ENCODE data around the gene KCNQ1OT1. TPM values are rescaled to one million over a fixed set of nuclear protein-coding genes. Genes with fewer than 3 reads are reported as not detected.
A peak's percentile ranks its signal among the peaks of the same experiment; 100 is the strongest.

Gene KCNQ1OT1
- total RNA-seq, result 1 to 10 TPM; 2.5 to 4.5 (median 3.1) TPM

GRCh38 chr11:2699531-2700414, at the start of gene KCNQ1OT1:
TSS of gene KCNQ1OT1 (minus strand) at chr11:2699994.
- TF ChIP-seq EP300 (IDR thresholded peaks at IDR 0.05), result no peak
- no peak for TF ChIP-seq CTCF (IDR thresholded peaks at IDR 0.05)
- TF ChIP-seq POLR2A (IDR thresholded peaks at IDR 0.05), result peak; percentile 41 to 93
- peak in 2 of 3 donors; percentile 39 to 52 for TF ChIP-seq POLR2AphosphoS5 (IDR thresholded peaks at IDR 0.05)

GRCh38 chr11:2748814-2749554, 49.2 kb upstream of the KCNQ1OT1 start:
- peaks cover 10% of the 10 kb centered on the region for H3K4me1 ChIP-seq
- TF ChIP-seq EP300 (IDR thresholded peaks at IDR 0.05), result no peak
- no peak for TF ChIP-seq POLR2A (IDR thresholded peaks at IDR 0.05)
- no peak for TF ChIP-seq CTCF (IDR thresholded peaks at IDR 0.05)
- TF ChIP-seq POLR2AphosphoS5 (IDR thresholded peaks at IDR 0.05), result no peak
- peaks cover 8% of the 10 kb centered on the region for H3K27me3 ChIP-seq
- 89% methylated on average over 17 of the region's 17 CpGs for WGBS
- peak in 1 of 2 donors; percentile 37 for DNase-seq (ENCODE audit: low spot score in 2 of 2)
- no peak overlapping the region for H3K4me3 ChIP-seq
- no peak overlapping the region for H3K27ac ChIP-seq
- no peaks in the 10 kb centered on the region for H3K9me3 ChIP-seq
- no peaks in the 10 kb centered on the region for H3K36me3 ChIP-seq

More at GRCh38 chr11:2699531-2700414, at the start of gene KCNQ1OT1:
- WGBS, result 79% methylated on average over 49 of the region's 98 CpGs
- DNase-seq (ENCODE audit: low spot score in 2 of 2), result peak; percentile 91 to 95
- no peaks in the 10 kb centered on the region for H3K9me3 ChIP-seq
- peaks cover 22% of the 10 kb centered on the region for H3K4me1 ChIP-seq
- H3K27ac ChIP-seq, result peak within 1 kb of the TSS; percentile 92
- H3K27me3 ChIP-seq, result no peaks in the 10 kb centered on the region
- H3K4me3 ChIP-seq, result peak within 1 kb of the TSS; percentile 63
- no peaks in the 10 kb centered on the region for H3K36me3 ChIP-seq

GRCh38 chr11:2748061-2748813, 48.4 kb upstream of the KCNQ1OT1 start:
- no peak overlapping the region for H3K27ac ChIP-seq
- H3K36me3 ChIP-seq, result no peaks in the 10 kb centered on the region
- no peak for TF ChIP-seq POLR2AphosphoS5 (IDR thresholded peaks at IDR 0.05)
- TF ChIP-seq POLR2A (IDR thresholded peaks at IDR 0.05), result no peak
- no peak for TF ChIP-seq CTCF (IDR thresholded peaks at IDR 0.05)
- no peak for TF ChIP-seq EP300 (IDR thresholded peaks at IDR 0.05)
- H3K4me3 ChIP-seq, result no peak overlapping the region
- peaks cover 8% of the 10 kb centered on the region for H3K27me3 ChIP-seq
- WGBS, result no CpG with 5 or more reads among the region's 11 CpGs
- H3K9me3 ChIP-seq, result no peaks in the 10 kb centered on the region
- peak in 1 of 2 donors; percentile 50 for DNase-seq (ENCODE audit: low spot score in 2 of 2)
- peaks cover 10% of the 10 kb centered on the region for H3K4me1 ChIP-seq

- Histone ChIP-seq H3K4me1 (peaks cover 10% of the 10 kb centered on the region), H3K27ac (no peak overlapping the region), H3K27me3 (peaks cover 2% of the 10 kb centered on the region), H3K4me3 (no peak overlapping the region), H3K36me3 (no peaks in the 10 kb centered on the region), H3K9me3 (no peaks in the 10 kb centered on the region)
- peak in 1 of 2 donors; percentile 47 for DNase-seq (ENCODE audit: low spot score in 2 of 2)
- 57% methylated on average over 15 of the region's 16 CpGs for WGBS
- TF ChIP-seq POLR2AphosphoS5 (IDR thresholded peaks at IDR 0.05) (no peak), POLR2A (IDR thresholded peaks at IDR 0.05) (no peak), EP300 (IDR thresholded peaks at IDR 0.05) (no peak), CTCF (IDR thresholded peaks at IDR 0.05) (no peak)
Measured at GRCh38 chr11:2747248-2748027, 47.6 kb upstream of the KCNQ1OT1 start.
